PC-9 (cell line): ENCODE data around the gene RAI2.

Experiments
- CTCF ChIP-seq: fragments of 200-600 bp; sonication (generic); conservative IDR thresholded peaks from 2 replicates; pipeline ENCODE4 v1.6.1; 2017; ENCODE audit warnings: mixed run types, antibody characterized with exemption, mild to moderate bottlenecking, moderate library complexity
- EZH2 ChIP-seq: fragments of 200-600 bp; sonication (generic); IDR thresholded peaks from 2 replicates; pipeline ENCODE4 v1.8.0; 2017; ENCODE audit warnings: antibody characterized with exemption, low read depth

GRCh38 chrX:17830211-17830610 lies 30.9 kb downstream of the RAI2 start:
- TF ChIP-seq CTCF (no peak), EZH2 (no peak)
